Measurements from ENCODE around the gene MAP3K7. TPM values are rescaled to one million over a fixed set of nuclear protein-coding genes. Genes with fewer than 3 reads are reported as not detected.
A peak's percentile ranks its signal among the peaks of the same experiment; 100 is the strongest.

MAP3K7 gene
- total RNA-seq, 2 experiments from 2014 or later, result 9.0 to 9.3 TPM

GRCh38 chr6:90472716-90473115 is 114.2 kb downstream of the MAP3K7 start:
- Histone ChIP-seq H3K27me3 (ENCODE audit: control insufficient read depth in 1 of 2, insufficient read depth in 2 of 2, low read length in 2 of 2) (no peaks in the 10 kb centered on the region), H3K4me1 (ENCODE audit: insufficient read depth, low read length) (peaks cover 38% of the 10 kb centered on the region), H3K27ac (ENCODE audit: low read depth in 1 of 2, low read length in 2 of 2) (no peak overlapping the region), H3K4me3 (ENCODE audit: low read length) (peak overlapping the region; percentile 21), H3K36me3 (ENCODE audit: insufficient read depth, low read length) (no peaks in the 10 kb centered on the region), H3K9me3 (ENCODE audit: control insufficient read depth in 1 of 2, insufficient read depth in 1 of 2, low read length in 2 of 2) (no peaks in the 10 kb centered on the region)
- Mint-ChIP-seq H3K4me1 (ENCODE audit: low read depth) (peaks cover 52% of the 10 kb centered on the region), H3K36me3 (ENCODE audit: low read depth) (no peaks in the 10 kb centered on the region), H3K27ac (no peak overlapping the region), H3K27me3 (no peaks in the 10 kb centered on the region), H3K9me3 (no peaks in the 10 kb centered on the region), H3K4me3 (peak overlapping the region; percentile 14)
- intact Hi-C loops (cut with DNase I, micrococcal nuclease), result loop anchor here in 1 of 2 experiments (2.0 to 10.0 kb wide), 2 partner anchors 176 to 388 kb away; partner anchors contain the start of gene BACH2
- CTCF ChIA-PET, result interaction anchor here (0.9 to 3.6 kb wide), 3 partner anchors 12 to 532 kb away, joined by 3 to 14 read pairs (median 4); no protein-coding TSS in a partner anchor
- TF ChIP-seq CTCF (IDR thresholded peaks at IDR 0.05), result no peak
- DNase-seq, result peak in 4 of 14 experiments; percentile 40 to 56 (median 49)
- POLR2A ChIA-PET, result interaction anchor here (0.9 to 3.1 kb wide), 3 partner anchors 10 to 532 kb away, joined by 4 to 9 read pairs (median 9); no protein-coding TSS in a partner anchor
- ATAC-seq (ENCODE audit: poor library complexity), result peak; percentile 35

- ChIA-PET CTCF (interaction anchor here (1.5 kb wide), 1 partner anchor 78 kb away, joined by 4 read pairs; no protein-coding TSS in a partner anchor), POLR2A (interaction anchor here (3.1 kb wide), 1 partner anchor 8 kb away, joined by 9 read pairs; no protein-coding TSS in a partner anchor)
- no peak for TF ChIP-seq CTCF (IDR thresholded peaks at IDR 0.05)
- Histone ChIP-seq H3K4me3 (ENCODE audit: low read length) (no peak overlapping the region), H3K4me1 (ENCODE audit: insufficient read depth, low read length) (peaks cover 34% of the 10 kb centered on the region), H3K9me3 (ENCODE audit: control insufficient read depth in 1 of 2, insufficient read depth in 1 of 2, low read length in 2 of 2) (no peaks in the 10 kb centered on the region), H3K27ac (ENCODE audit: low read depth in 1 of 2, low read length in 2 of 2) (no peak overlapping the region), H3K36me3 (ENCODE audit: insufficient read depth, low read length) (no peaks in the 10 kb centered on the region), H3K27me3 (ENCODE audit: control insufficient read depth in 1 of 2, insufficient read depth in 2 of 2, low read length in 2 of 2) (no peaks in the 10 kb centered on the region)
- DNase-seq (no peak), ATAC-seq (ENCODE audit: poor library complexity) (no peak)
- intact Hi-C loops (cut with DNase I, micrococcal nuclease), result loop anchor here in 1 of 2 experiments (10.0 kb wide), 1 partner anchor 386 kb away; no protein-coding TSS in a partner anchor
- Mint-ChIP-seq H3K4me3 (no peak overlapping the region), H3K36me3 (ENCODE audit: low read depth) (no peaks in the 10 kb centered on the region), H3K4me1 (ENCODE audit: low read depth) (peaks cover 49% of the 10 kb centered on the region), H3K27ac (no peak overlapping the region), H3K9me3 (no peaks in the 10 kb centered on the region), H3K27me3 (no peaks in the 10 kb centered on the region)
Observed at GRCh38 chr6:90471263-90471662, 115.6 kb downstream of the MAP3K7 start.

DNA sequence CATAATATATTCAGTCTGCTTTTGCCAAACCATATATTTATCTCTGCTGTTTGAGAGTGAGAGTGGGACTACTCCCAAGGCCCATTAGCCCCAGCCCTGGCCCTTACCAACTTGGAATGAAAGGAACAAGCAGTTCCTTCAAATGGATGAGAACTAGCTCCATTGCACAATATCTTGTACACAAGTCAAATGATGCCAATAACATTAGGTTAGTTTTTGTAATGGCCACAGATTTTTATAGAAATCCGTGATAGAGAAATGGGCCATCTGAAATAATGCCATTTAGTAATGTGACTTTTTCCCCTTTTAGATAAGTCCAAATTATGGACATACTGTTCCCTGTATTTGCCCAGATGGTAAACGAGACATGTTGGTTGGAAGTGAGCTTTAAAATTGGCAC is 117.0 kb downstream of the MAP3K7 start:
- Mint-ChIP-seq H3K4me3 (no peak overlapping the region), H3K36me3 (ENCODE audit: low read depth) (no peaks in the 10 kb centered on the region)

More for the DNA sequence above, 117.0 kb downstream of the MAP3K7 start:
- no peaks in the 10 kb centered on the region for H3K36me3 ChIP-seq (ENCODE audit: insufficient read depth, low read length)
- H3K9me3 ChIP-seq (ENCODE audit: control insufficient read depth in 1 of 2, insufficient read depth in 1 of 2, low read length in 2 of 2), result no peaks in the 10 kb centered on the region
- ChIA-PET POLR2A (no interaction called here), CTCF (interaction anchor here (1.5 kb wide), 1 partner anchor 76 kb away, joined by 4 read pairs; no protein-coding TSS in a partner anchor)
- H3K4me3 ChIP-seq (ENCODE audit: low read length), result no peak overlapping the region
- no peak overlapping the region for H3K27ac ChIP-seq (ENCODE audit: low read depth in 1 of 2, low read length in 2 of 2)
- Mint-ChIP-seq H3K27me3 (no peaks in the 10 kb centered on the region), H3K27ac (no peak overlapping the region), H3K9me3 (no peaks in the 10 kb centered on the region), H3K4me1 (ENCODE audit: low read depth) (peaks cover 59% of the 10 kb centered on the region)
- no peak for TF ChIP-seq CTCF (IDR thresholded peaks at IDR 0.05)
- no peaks in the 10 kb centered on the region for H3K27me3 ChIP-seq (ENCODE audit: control insufficient read depth in 1 of 2, insufficient read depth in 2 of 2, low read length in 2 of 2)
- no peak for ATAC-seq (ENCODE audit: poor library complexity)
- intact Hi-C loops (cut with DNase I, micrococcal nuclease), result loop anchor here (5.0 to 10.0 kb wide), 2 partner anchors 53 to 385 kb away; no protein-coding TSS in a partner anchor
- no peak for DNase-seq
- peaks cover 34% of the 10 kb centered on the region for H3K4me1 ChIP-seq (ENCODE audit: insufficient read depth, low read length)

Measured in CD4-positive, alpha-beta T cell (primary cell).